ENCODE measurements around the gene CDH4.

DNA sequence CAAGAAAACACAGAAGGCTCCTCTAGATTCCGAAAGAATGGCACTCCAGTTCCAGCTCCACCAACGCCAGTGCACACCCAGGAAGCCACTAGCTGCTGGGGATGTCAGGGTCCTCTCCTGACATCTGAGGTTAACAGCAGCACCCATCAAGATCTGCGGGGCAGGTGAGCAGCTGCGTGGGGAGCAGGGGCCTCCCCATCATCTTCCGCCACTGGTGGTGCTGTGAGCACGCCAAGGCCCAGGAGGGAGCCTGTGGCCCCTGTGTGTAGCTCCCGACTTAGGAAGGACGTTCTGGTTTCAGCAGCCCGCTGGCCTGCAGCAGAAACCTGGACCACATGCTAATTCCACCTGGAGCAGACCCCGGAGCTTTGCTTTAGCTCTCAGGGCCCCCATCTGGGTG, 427.4 kb downstream of the CDH4 start:
- TF ChIP-seq, protein P1, sequence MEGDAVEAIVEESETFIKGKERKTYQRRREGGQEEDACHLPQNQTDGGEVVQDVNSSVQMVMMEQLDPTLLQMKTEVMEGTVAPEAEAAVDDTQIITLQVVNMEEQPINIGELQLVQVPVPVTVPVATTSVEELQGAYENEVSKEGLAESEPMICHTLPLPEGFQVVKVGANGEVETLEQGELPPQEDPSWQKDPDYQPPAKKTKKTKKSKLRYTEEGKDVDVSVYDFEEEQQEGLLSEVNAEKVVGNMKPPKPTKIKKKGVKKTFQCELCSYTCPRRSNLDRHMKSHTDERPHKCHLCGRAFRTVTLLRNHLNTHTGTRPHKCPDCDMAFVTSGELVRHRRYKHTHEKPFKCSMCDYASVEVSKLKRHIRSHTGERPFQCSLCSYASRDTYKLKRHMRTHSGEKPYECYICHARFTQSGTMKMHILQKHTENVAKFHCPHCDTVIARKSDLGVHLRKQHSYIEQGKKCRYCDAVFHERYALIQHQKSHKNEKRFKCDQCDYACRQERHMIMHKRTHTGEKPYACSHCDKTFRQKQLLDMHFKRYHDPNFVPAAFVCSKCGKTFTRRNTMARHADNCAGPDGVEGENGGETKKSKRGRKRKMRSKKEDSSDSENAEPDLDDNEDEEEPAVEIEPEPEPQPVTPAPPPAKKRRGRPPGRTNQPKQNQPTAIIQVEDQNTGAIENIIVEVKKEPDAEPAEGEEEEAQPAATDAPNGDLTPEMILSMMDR (IDR thresholded peaks at IDR 0.05; ENCODE audit: insufficient read depth, low read length, poor library complexity, severe bottlenecking): no peak
- TF ChIP-seq EZH2phosphoT487 (conservative IDR thresholded peaks at IDR 0.05; ENCODE audit: low read length): no peak
